HCT116 (cell line): ENCODE data around the gene ATXN1. TPM values are rescaled to one million over a fixed set of nuclear protein-coding genes. Genes with fewer than 3 reads are reported as not detected.

ENCODE experiments used
- ATAC-seq: fragments of 200-7000 bp; cut with Tn5 transposase; 2 replicates; pipeline ENCODE4 v1.9.1; 2020; ENCODE audit warnings: mild to moderate bottlenecking, moderate library complexity
- BruUV-seq: library from RNA; stranded (reverse); fragments of 400-500 nt; replicated peaks from 2 replicates; lab custom pipeline; 2021; lab: Mats Ljungman, UMichigan
- CTCF ChIA-PET: fragments of 300-600 bp; sonication (Branson Sonifier 250); formaldehyde crosslinking; loops from one replicate; lab custom pipeline; 2021; ENCODE audit warnings: antibody characterized with exemption; lab: Charles Lee
- POLR2A ChIA-PET: fragments of 300-600, 350-600 bp; sonication (Branson Sonifier 250); formaldehyde crosslinking; loops from one replicate; lab custom pipeline; 2021; ENCODE audit warnings: antibody characterized with exemption; lab: Charles Lee
- RAD21 ChIA-PET, 2 experiments: fragments of 300-600 bp; sonication (Branson Sonifier 250); formaldehyde crosslinking; loops; one replicate each; lab custom pipeline; 2023; ENCODE audit warnings: low total read pairs in 2 of 2; ENCODE audit not compliant: uncharacterized antibody in 2 of 2, unreplicated experiment in 2 of 2, low non-redundant PET in 1 of 2; lab: Charles Lee
- DNase-seq: peaks from one replicate; pipeline ENCODE4 v3.0.0-alpha.2; 2010; ENCODE audit warnings: low read depth, low spot score
- H2AFZ ChIP-seq: fragments of 200-600 bp; shearing (Covaris generic), sonication (generic); 2 replicates; pipeline ENCODE4 v1.6.1; 2017; ENCODE audit warnings: low read depth, mixed run types, mixed read lengths, antibody characterized with exemption, low read length; ENCODE audit not compliant: poor library complexity, severe bottlenecking
- H3K27ac ChIP-seq: 2 replicates; pipeline ENCODE4 v1.5.1; 2012; ENCODE audit warnings: low read depth, low read length
- H3K27me3 ChIP-seq: fragments of 200-600 bp; sonication (generic); 2 replicates; pipeline ENCODE4 v1.6.1; 2016; ENCODE audit warnings: mixed run types, low read length, mixed read lengths; ENCODE audit not compliant: insufficient read depth
- H3K36me3 ChIP-seq, 2 experiments: fragments of 200-500 bp in 1 of 2; fragments of 200-600 bp in 1 of 2; sonication (Bioruptor generic) in 1 of 2; sonication (generic) in 1 of 2; 2 replicates each; pipeline versions ENCODE4 v1.5.1 to v1.6.1; 2014 to 2016; ENCODE audit warnings: low read length in 2 of 2, inconsistent platforms in 1 of 2, mixed read lengths in 1 of 2, mixed run types in 1 of 2; ENCODE audit not compliant: insufficient read depth in 2 of 2, control insufficient read depth in 1 of 2
- H3K4me1 ChIP-seq, 2 experiments: fragments of 200-600 bp in 1 of 2; sonication (generic) in 1 of 2; 2 replicates each; pipeline versions ENCODE4 v1.5.1 to v1.6.1; 2012 to 2017; ENCODE audit warnings: low read length in 2 of 2, inconsistent platforms in 1 of 2, mild to moderate bottlenecking in 1 of 2, mixed read lengths in 1 of 2, mixed run types in 1 of 2, moderate library complexity in 1 of 2; ENCODE audit not compliant: insufficient read depth in 2 of 2, control insufficient read depth in 1 of 2
- H3K4me2 ChIP-seq: fragments of 200-600 bp; sonication (generic); 2 replicates; pipeline ENCODE4 v1.6.1; 2017; ENCODE audit warnings: mixed run types, low read length, mixed read lengths
- H3K4me3 ChIP-seq, 2 experiments: fragments of 200-600 bp in 1 of 2; sonication (generic) in 1 of 2; replicated peaks in 1 of 2; 2 replicates each; pipeline ENCODE4 v1.5.1; 2011 to 2016; ENCODE audit warnings: low read length in 2 of 2, control low read depth in 1 of 2, low read depth in 1 of 2, mild to moderate bottlenecking in 1 of 2, mixed read lengths in 1 of 2, mixed run types in 1 of 2
- H3K79me2 ChIP-seq: fragments of 200-600 bp; sonication (generic); 2 replicates; pipeline ENCODE4 v1.6.1; 2017; ENCODE audit warnings: mild to moderate bottlenecking, mixed run types, low read length, moderate library complexity, mixed read lengths; ENCODE audit not compliant: insufficient read depth
- H3K9ac ChIP-seq: fragments of 200-600 bp; sonication (generic); 2 replicates; pipeline ENCODE4 v1.6.1; 2016; ENCODE audit warnings: low read length, mixed read lengths
- H3K9me2 ChIP-seq: fragments of 200-600 bp; sonication (generic), shearing (Covaris generic); 2 replicates; pipeline ENCODE4 v1.6.1; 2017; ENCODE audit warnings: mixed run types, mild to moderate bottlenecking, moderate library complexity; ENCODE audit not compliant: insufficient read depth
- H3K9me3 ChIP-seq, 2 experiments: fragments of 200-500 bp in 1 of 2; fragments of 200-600 bp in 1 of 2; sonication (Bioruptor generic) in 1 of 2; sonication (generic) in 1 of 2; 2 replicates each; pipeline ENCODE4 v1.6.1; 2014 to 2017; ENCODE audit warnings: low read length in 2 of 2, mixed read lengths in 2 of 2, inconsistent platforms in 1 of 2, low read depth in 1 of 2, mild to moderate bottlenecking in 1 of 2, mixed run types in 1 of 2, moderate library complexity in 1 of 2; ENCODE audit not compliant: control insufficient read depth in 1 of 2, insufficient read depth in 1 of 2
- H4K20me1 ChIP-seq: fragments of 200-600 bp; sonication (generic), shearing (Covaris generic); 2 replicates; pipeline ENCODE4 v1.6.1; 2017; ENCODE audit warnings: mixed run types, mild to moderate bottlenecking, moderate library complexity; ENCODE audit not compliant: insufficient read depth
- CBX3 ChIP-seq: IDR thresholded peaks from 2 replicates; pipeline ENCODE4 v1.6.1; 2012; ENCODE audit warnings: low read depth
- CEBPB ChIP-seq: IDR thresholded peaks from 2 replicates; pipeline ENCODE4 v1.6.1; 2012; ENCODE audit warnings: low read depth
- EGR1 ChIP-seq: IDR thresholded peaks from 2 replicates; pipeline ENCODE4 v1.6.1; 2012; ENCODE audit warnings: low read depth
- ELF1 ChIP-seq: IDR thresholded peaks from 2 replicates; pipeline ENCODE4 v1.6.1; 2012; ENCODE audit warnings: low read depth, borderline replicate concordance
- EZH2 ChIP-seq: fragments of 200-600 bp; sonication (generic); IDR thresholded peaks from 2 replicates; pipeline ENCODE4 v1.6.1; 2017; ENCODE audit warnings: antibody characterized with exemption, mixed run types
- EZH2phosphoT487 ChIP-seq: fragments of 200-600 bp; IDR thresholded peaks from 2 replicates; pipeline ENCODE4 v1.6.1; 2018; ENCODE audit warnings: antibody characterized with exemption, borderline replicate concordance
- FOSL1 ChIP-seq: IDR thresholded peaks from 2 replicates; pipeline ENCODE4 v1.6.1; 2012; ENCODE audit warnings: low read depth
- JUND ChIP-seq: IDR thresholded peaks from 2 replicates; pipeline ENCODE4 v1.6.1; 2012
- POLR2A ChIP-seq: IDR thresholded peaks from 2 replicates; pipeline ENCODE4 v1.7.0; 2011; ENCODE audit warnings: borderline replicate concordance; ENCODE audit not compliant: insufficient read depth, insufficient read length; ENCODE audit errors: extremely low read depth
- RAD21 ChIP-seq: IDR thresholded peaks from 2 replicates; pipeline ENCODE4 v1.6.1; 2012; ENCODE audit warnings: low read depth, mild to moderate bottlenecking
- SP1 ChIP-seq: IDR thresholded peaks from 2 replicates; pipeline ENCODE4 v1.6.1; 2012; ENCODE audit warnings: low read depth
- SRF ChIP-seq: IDR thresholded peaks from 2 replicates; pipeline ENCODE4 v1.6.1; 2012; ENCODE audit warnings: low read depth
- YY1 ChIP-seq: IDR thresholded peaks from 2 replicates; pipeline ENCODE4 v1.6.1; 2011; ENCODE audit warnings: low read length, low read depth, moderate library complexity, mild to moderate bottlenecking; ENCODE audit not compliant: insufficient replicate concordance; ENCODE audit errors: extremely low read depth
- ZFX ChIP-seq: fragments of 450-650 bp; IDR thresholded peaks from 2 replicates; pipeline ENCODE4 v1.6.1; 2017
- ZNF274 ChIP-seq: fragments of 200-500 bp; sonication (Bioruptor generic); IDR thresholded peaks from 2 replicates; pipeline ENCODE4 v1.6.1; 2014; ENCODE audit warnings: mild to moderate bottlenecking, low read depth, low read length, inconsistent platforms
- intact Hi-C: fragments of 100-400 bp; cut with micrococcal nuclease; formaldehyde crosslinking; loops from 2 replicates; pipeline ENCODE4 v1.10.0; 2022
- total RNA-seq: library from RNA; stranded (reverse); gene quantifications from one replicate; pipeline ENCODE4 v1.2.1, GENCODE V29; 2021; ENCODE audit not compliant: unreplicated experiment
- TF ChIP-seq, protein P1 (sequence below), 3 experiments: fragments of 200-600 bp in 1 of 3; sonication (generic) in 1 of 3; IDR thresholded peaks in 2 of 3; conservative IDR thresholded peaks in 1 of 3; 2 replicates each; pipeline ENCODE4 v1.5.1; 2012 to 2017; ENCODE audit warnings: low read depth in 2 of 3, low read length in 2 of 3, antibody characterized with exemption in 1 of 3, borderline replicate concordance in 1 of 3, control low read depth in 1 of 3, mild to moderate bottlenecking in 1 of 3, mixed read lengths in 1 of 3, mixed run types in 1 of 3, moderate library complexity in 1 of 3; ENCODE audit not compliant: insufficient read depth in 1 of 3
- TF ChIP-seq, protein P2 (sequence below): IDR thresholded peaks from 2 replicates; pipeline ENCODE4 v1.6.1; 2011; ENCODE audit warnings: mild to moderate bottlenecking, low read length, moderate library complexity; ENCODE audit not compliant: insufficient replicate concordance; ENCODE audit errors: extremely low read depth
- TF ChIP-seq, protein P3 (sequence below): IDR thresholded peaks from 2 replicates; pipeline ENCODE4 v1.6.1; 2012

ATXN1 gene
- total RNA-seq, 1 experiment from 2014 or later: 21.0 TPM

DNA sequence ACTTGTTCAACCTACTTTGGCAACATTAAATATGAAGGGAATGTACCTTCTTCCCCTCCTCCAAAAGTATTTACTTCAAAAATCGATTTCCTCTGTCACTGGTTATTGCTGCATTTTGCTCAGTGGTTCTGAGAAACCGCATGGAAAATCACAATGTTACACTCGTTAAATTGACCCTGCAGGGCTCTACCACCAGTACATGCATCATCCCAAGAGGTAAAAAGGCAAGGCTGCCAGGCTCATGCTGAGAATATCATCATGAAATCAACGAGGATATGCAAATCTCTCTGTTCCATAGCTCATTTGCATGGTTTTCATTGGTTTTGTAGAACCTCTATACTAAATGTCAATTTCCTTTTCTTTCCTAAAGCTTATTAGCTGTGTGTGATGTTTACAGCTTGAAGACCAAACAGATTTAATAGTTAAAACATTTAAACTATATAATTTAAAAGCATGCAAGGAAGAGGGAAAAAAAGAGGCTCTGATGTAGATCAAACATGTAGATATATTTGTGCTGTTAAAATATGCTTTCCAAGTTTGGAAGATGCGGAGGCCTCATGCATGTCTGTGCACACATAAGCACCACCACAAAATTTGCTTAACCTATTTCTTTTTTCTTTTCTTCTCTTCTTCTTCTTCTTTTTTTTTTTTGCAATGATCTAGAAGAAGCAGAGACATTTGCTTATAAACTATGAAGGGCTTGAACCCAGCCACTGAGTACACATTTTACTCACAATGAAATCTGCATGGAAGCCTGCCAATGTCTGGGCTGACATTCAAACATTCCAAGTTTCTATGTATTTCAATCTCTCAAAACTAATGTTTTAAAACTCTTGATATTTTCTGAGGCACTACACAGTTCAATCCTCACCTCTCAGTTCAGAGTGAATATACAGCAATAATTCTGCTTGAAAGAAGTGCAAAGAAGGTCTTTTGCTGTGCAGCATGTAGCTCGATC is 328.9 kb downstream of the ATXN1 start:
- Histone ChIP-seq H3K9me3 (no peaks in the 10 kb centered on the region), H3K27ac (no peak overlapping the region), H4K20me1 (no peaks in the 10 kb centered on the region), H3K79me2 (no peaks in the 10 kb centered on the region), H3K36me3 (no peaks in the 10 kb centered on the region), H3K4me3 (no peak overlapping the region), H3K4me1 (no peaks in the 10 kb centered on the region), H3K4me2 (no peak overlapping the region), H3K9me2 (no peaks in the 10 kb centered on the region), H3K9ac (no peak overlapping the region), H2AFZ (no peak overlapping the region), H3K27me3 (no peaks in the 10 kb centered on the region)
- intact Hi-C loops: no loop called here
- POLR2A ChIA-PET: no interaction called here
- CTCF ChIA-PET: no interaction called here
- DNase-seq (no peak), ATAC-seq (no peak)
- TF ChIP-seq, protein P1, sequence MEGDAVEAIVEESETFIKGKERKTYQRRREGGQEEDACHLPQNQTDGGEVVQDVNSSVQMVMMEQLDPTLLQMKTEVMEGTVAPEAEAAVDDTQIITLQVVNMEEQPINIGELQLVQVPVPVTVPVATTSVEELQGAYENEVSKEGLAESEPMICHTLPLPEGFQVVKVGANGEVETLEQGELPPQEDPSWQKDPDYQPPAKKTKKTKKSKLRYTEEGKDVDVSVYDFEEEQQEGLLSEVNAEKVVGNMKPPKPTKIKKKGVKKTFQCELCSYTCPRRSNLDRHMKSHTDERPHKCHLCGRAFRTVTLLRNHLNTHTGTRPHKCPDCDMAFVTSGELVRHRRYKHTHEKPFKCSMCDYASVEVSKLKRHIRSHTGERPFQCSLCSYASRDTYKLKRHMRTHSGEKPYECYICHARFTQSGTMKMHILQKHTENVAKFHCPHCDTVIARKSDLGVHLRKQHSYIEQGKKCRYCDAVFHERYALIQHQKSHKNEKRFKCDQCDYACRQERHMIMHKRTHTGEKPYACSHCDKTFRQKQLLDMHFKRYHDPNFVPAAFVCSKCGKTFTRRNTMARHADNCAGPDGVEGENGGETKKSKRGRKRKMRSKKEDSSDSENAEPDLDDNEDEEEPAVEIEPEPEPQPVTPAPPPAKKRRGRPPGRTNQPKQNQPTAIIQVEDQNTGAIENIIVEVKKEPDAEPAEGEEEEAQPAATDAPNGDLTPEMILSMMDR (IDR thresholded peaks at IDR 0.05 in 2 of 3, conservative IDR thresholded peaks at IDR 0.05 in 1 of 3; ENCODE audit: borderline replicate concordance in 1 of 3, insufficient read depth in 1 of 3, low read depth in 2 of 3, low read length in 2 of 3): no peak
- TF ChIP-seq SP1 (no peak), FOSL1 (no peak), ELF1 (no peak), EGR1 (no peak), YY1 (no peak), EZH2 (no peak), POLR2A (no peak), CEBPB (no peak), ZNF274 (no peak), CBX3 (no peak), RAD21 (no peak), SRF (no peak), JUND (no peak), ZFX (no peak), EZH2phosphoT487 (no peak)
- TF ChIP-seq, protein P2, sequence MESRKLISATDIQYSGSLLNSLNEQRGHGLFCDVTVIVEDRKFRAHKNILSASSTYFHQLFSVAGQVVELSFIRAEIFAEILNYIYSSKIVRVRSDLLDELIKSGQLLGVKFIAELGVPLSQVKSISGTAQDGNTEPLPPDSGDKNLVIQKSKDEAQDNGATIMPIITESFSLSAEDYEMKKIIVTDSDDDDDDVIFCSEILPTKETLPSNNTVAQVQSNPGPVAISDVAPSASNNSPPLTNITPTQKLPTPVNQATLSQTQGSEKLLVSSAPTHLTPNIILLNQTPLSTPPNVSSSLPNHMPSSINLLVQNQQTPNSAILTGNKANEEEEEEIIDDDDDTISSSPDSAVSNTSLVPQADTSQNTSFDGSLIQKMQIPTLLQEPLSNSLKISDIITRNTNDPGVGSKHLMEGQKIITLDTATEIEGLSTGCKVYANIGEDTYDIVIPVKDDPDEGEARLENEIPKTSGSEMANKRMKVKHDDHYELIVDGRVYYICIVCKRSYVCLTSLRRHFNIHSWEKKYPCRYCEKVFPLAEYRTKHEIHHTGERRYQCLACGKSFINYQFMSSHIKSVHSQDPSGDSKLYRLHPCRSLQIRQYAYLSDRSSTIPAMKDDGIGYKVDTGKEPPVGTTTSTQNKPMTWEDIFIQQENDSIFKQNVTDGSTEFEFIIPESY: no peak
- TF ChIP-seq, protein P3, sequence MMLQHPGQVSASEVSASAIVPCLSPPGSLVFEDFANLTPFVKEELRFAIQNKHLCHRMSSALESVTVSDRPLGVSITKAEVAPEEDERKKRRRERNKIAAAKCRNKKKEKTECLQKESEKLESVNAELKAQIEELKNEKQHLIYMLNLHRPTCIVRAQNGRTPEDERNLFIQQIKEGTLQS: no peak
- no TSS peak for BruUV-seq
- RAD21 ChIA-PET: no interaction called here
